ENCODE measurements around the gene GNAT3.

GNAT3 gene

GRCh38 chr7:80511964-80512363 lies at the start of gene GNAT3:
Gene GNAT3 (minus strand): TSS chr7:80512064. CDS start chr7:80511926, 138 bp downstream.
- DNase-seq = no peak

- DNase-seq = no peak
Measured at GRCh38 chr7:80558116-80558515, 46.3 kb upstream of the GNAT3 start.

- DNase-seq = no peak
Measured at GRCh38 chr7:80552031-80552694, 40.3 kb upstream of the GNAT3 start.

- DNase-seq = no peak
Measured at GRCh38 chr7:80550005-80550404, 38.1 kb upstream of the GNAT3 start.

GRCh38 chr7:80548840-80549530 lies 37.1 kb upstream of the GNAT3 start:
- DNase-seq = no peak

GRCh38 chr7:80542398-80542797 lies 30.5 kb upstream of the GNAT3 start:
- DNase-seq = no peak

GRCh38 chr7:80540836-80541235 lies 29.0 kb upstream of the GNAT3 start:
- no peak for DNase-seq

- no peak for DNase-seq
Measured at GRCh38 chr7:80537091-80537490, 25.2 kb upstream of the GNAT3 start.

GRCh38 chr7:80536426-80536825 lies 24.6 kb upstream of the GNAT3 start:
- no peak for DNase-seq

GRCh38 chr7:80533287-80533686 lies 21.4 kb upstream of the GNAT3 start:
- no peak for DNase-seq

GRCh38 chr7:80532153-80532552 lies 20.3 kb upstream of the GNAT3 start:
- DNase-seq = no peak

GRCh38 chr7:80530136-80530535 lies 18.3 kb upstream of the GNAT3 start:
- no peak for DNase-seq

GRCh38 chr7:80529362-80529761 lies 17.5 kb upstream of the GNAT3 start:
- no peak for DNase-seq

GRCh38 chr7:80528689-80529088 lies 16.8 kb upstream of the GNAT3 start:
- no peak for DNase-seq

GRCh38 chr7:80526472-80526871 lies 14.6 kb upstream of the GNAT3 start:
- no peak for DNase-seq

GRCh38 chr7:80524693-80525092 lies 12.8 kb upstream of the GNAT3 start:
- no peak for DNase-seq

- no peak for DNase-seq
Measured at GRCh38 chr7:80521809-80522208, 9.9 kb upstream of the GNAT3 start.

GRCh38 chr7:80520199-80520598 lies 8.3 kb upstream of the GNAT3 start:
- DNase-seq = peak; percentile 5

GRCh38 chr7:80517282-80517747 lies 5.5 kb upstream of the GNAT3 start:
- DNase-seq = no peak

- no peak for DNase-seq
Measured at GRCh38 chr7:80515298-80515697, 3.4 kb upstream of the GNAT3 start.

- no peak for DNase-seq
Measured at GRCh38 chr7:80510021-80510420, 1.8 kb downstream of the GNAT3 start.

- no peak for DNase-seq
Measured at GRCh38 chr7:80508440-80508839, 3.4 kb downstream of the GNAT3 start.

GRCh38 chr7:80505900-80506500 lies 5.9 kb downstream of the GNAT3 start:
- no peak for DNase-seq

- DNase-seq = no peak
Measured at GRCh38 chr7:80500325-80500724, 11.5 kb downstream of the GNAT3 start.
